NCI-H2107 treated with DMSO at 0.1 percent for 48 hours (cell line): ENCODE measurements around the gene ZCCHC12.
"Not testable (repeated sequence)": the region's sequence is repeated elsewhere in the genome, so short reads cannot be mapped to it uniquely, and the experiment has no call there.

ENCODE experiments used
- DNase-seq: peaks from one replicate; lab custom pipeline; 2025; ENCODE audit not compliant: unreplicated experiment; lab: John Stamatoyannopoulos, UW

Gene ZCCHC12

DNA sequence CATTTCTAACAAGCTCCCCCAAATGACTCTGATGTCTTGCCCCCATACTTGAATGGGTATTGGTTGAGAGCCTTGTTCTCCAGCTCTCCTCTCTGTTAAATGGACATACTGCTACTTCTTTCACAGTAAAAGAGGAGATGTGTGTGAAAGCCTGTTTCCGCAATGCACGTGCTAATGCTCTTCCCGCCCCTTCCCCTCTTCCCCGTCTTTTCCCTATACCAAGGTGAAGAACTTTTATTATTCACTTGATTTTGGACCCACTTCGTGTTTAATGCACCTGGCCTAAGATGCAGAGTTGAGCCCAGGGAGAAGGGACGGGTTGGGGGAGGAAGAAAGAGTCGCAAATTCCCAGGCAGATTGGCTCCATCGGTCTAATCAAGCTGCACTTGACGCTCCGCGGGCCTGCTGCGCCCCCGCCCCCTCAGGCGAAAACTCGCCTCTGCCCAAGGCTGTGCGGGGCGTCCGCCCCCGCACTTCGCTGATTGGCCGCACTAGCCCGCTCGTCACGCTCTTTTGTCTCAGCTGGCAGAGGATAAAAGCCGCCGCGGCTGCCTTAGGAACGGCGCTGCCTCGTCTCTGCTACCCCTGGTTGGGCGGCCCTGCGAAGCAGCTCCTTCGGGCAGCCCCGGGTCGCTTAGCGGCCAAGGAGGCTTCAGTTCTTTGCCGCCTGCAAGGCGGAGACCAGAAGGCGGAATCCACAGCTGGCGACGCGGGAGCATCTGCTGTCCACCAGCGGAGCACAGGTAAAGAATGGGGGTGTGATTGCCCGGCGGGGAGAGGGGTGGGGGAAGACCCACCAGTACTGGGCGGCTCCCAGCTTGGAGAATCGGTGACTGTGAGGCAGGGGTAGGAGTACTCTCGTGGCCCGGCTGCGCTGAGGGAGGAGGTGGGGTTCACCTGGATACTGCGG is at the start of gene ZCCHC12:
ZCCHC12 (plus strand) TSS at position 562 of the 910 bp plus-strand sequence. CDS start 1,421 bp downstream, outside the sequence.
- peak; percentile 37 for DNase-seq

- DNase-seq: no peak
Observed at GRCh38 chrX:118779581-118779980, 44.0 kb upstream of the ZCCHC12 start.

GRCh38 chrX:118780509-118780908 is 43.1 kb upstream of the ZCCHC12 start:
- DNase-seq: no peak

GRCh38 chrX:118780911-118781310 is 42.7 kb upstream of the ZCCHC12 start:
- no peak for DNase-seq

DNA sequence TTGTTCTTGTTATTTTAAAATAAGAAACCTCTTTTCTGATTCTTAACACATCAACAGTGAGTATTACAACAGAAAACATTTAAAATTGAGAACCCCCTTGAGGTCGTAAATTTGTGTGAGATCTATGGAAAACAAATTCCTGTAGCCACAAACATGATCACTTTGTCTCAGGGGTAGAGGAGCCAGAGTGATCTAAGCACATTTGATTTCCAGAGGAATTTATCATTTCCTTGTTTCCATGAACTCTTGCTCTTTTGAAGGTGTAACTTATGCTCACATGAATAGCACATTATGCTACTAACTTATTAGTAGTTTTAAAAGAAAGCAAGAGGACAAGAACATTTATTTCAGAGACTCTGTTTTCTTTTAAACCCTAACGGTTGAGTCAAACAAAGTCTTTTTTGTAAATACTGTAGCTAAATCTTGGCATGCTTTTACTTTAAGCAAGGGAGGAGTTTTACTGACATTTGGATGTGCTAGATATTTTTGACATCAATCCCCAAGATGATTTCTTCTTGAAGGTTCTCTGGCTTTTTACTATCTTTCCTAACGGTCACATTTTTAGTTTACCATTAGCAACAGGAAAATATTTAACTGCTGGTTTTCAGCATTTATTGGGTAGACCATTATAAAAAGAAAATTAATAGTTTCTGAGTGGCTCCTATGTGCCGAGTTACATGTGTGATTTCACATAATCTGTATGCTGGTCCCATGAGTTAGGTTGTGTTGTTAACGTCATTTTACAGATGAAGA is 27.9 kb upstream of the ZCCHC12 start:
- no peak for DNase-seq

GRCh38 chrX:118802857-118803256 is 20.8 kb upstream of the ZCCHC12 start:
- DNase-seq: no peak

- peak; percentile 32 for DNase-seq
Observed at GRCh38 chrX:118807151-118808017, 16.2 kb upstream of the ZCCHC12 start.

DNA sequence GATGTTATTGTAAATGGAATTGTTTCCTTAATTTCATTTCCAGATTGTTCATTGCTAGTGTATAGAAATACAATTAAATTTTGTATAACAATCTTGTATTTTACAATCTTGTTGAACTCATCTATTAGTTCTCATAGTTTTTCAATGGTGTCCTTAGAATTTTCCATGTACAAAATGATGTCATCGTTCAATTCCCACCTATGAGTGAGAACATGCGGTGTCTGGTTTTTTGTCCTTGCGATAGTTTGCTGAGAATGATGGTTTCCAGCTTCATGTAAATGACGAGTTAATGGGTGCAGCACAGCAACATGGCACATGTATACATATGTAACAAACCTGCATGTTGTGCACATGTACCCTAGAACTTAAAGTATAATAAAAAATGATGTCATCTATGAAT is 6.4 kb upstream of the ZCCHC12 start:
- not testable (repeated sequence) for DNase-seq

DNA sequence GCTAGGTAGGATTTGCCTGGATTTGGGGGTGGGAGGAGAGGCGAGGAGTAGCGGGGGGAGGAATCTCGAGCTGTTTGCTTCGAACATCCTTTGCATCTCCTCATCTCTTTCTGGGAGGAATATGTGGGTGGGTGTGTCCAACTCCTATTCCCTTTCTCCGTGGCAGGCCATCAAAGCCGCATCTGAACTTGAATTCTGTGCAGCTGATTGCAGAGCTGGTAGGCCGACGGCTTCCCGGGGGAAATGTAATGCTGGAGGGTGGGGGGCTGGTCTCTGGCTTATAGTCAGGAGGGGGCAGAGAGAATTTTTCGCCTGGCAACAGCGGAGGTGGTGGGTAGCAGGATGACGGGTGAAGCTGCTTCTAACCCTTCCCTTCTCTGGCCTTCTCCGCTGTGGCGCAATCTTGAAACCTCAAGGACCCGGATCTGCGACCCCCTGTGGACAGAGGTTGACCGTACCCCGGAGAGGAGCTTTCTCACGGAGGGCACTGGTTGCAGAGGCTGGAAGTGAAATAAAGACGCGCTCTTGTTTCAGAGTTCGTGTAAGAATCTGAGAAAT is 628 bp downstream of the ZCCHC12 start:
- DNase-seq: no peak

- no peak for DNase-seq
Observed at GRCh38 chrX:118825227-118825626, 1.6 kb downstream of the ZCCHC12 start.

DNA sequence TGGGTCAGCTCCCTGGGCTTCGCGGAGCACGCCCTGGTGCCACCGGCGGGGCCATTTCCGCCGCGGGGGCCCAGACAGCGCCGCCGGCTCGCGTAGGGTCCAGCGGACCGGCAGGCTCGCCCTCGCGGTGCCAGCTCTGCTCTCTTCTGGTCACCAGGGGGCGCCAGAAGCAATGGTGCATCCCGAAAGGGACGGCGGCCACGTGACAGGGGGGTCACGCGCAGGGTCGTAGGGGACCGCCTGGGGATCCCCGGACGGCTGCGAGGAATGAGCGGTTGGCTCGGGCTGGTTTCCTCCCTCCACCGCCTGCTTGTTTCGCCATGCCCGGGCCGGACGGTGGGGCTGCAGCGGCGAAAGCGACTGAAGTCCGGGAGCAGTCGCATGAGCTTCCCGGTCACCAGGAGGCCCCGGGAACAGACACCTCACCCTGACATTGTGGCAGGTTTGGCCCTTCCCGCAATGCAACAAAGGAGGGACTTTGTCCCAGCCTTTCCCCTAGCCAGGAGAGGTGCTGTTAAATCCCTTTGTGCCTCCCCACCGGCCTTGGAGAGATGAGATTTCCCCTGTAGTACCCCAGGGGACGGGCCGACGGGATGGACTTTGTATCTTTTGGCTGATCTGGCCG is 15.8 kb downstream of the ZCCHC12 start:
- DNase-seq: peak; percentile 2

DNA sequence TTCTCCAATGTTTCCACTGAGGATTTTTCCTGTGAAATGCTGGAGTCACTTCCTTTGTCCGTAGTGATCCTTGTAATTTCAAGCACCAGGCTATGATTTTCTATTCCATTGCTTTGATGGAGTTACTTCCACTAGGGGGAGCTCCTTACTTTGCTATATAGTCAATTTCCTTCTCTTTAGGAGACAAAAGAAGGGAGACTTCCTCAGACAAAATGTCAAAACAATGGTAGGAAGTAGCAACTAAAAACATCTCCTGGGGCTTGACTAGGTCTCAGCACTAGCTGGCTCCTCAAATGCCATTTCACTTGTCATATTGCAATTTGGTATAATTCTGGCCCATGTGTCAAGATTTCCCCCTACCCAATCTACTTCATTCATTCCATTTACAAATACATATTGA is 24.1 kb downstream of the ZCCHC12 start:
- peak; percentile 72 for DNase-seq

DNA sequence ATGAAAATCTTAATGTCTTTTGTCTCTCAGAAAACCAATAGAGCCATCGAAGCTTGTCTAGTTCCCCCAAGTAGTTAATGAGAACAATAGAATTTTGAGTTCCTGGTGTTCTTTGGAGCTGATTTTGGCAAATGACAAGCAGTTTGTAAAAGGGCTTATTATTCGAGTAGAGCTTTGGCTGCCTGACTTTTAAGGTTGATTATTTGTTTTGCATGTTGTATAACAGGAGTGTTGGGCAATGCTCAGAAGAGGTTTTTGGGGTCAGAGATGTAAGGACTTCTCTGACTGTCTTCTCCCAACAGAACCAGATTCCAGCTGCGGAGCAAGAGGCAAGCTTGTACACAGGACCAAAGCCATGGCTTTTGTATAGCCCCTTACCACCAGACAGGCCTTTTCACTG is 30.0 kb downstream of the ZCCHC12 start:
- no peak for DNase-seq

GRCh38 chrX:118855681-118856310 is 32.2 kb downstream of the ZCCHC12 start:
- DNase-seq: no peak

- no peak for DNase-seq
Observed at GRCh38 chrX:118857006-118857405, 33.4 kb downstream of the ZCCHC12 start.

- DNase-seq: no peak
Observed at GRCh38 chrX:118861338-118861737, 37.7 kb downstream of the ZCCHC12 start.

DNA sequence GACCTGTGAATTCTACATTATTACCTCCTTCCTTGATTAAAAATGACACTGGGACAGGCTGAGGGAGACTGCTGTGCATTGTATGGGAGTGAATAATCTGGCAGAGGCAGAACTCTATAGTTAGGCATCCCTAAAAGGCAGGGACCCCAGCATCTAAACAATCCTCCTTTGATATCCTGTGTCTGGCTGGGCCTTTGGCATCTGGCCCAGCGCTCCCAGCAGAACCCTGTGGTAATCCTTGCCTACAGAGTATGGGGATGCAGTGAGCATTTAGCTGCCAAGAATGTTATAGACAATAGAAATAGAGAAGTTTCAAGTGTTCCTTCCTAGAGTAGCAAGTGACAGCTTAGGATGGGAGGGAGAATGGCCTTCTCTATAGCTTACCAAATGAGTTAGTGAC is 38.5 kb downstream of the ZCCHC12 start:
- no peak for DNase-seq

- DNase-seq: no peak
Observed at GRCh38 chrX:118862979-118863378, 39.4 kb downstream of the ZCCHC12 start.

DNA sequence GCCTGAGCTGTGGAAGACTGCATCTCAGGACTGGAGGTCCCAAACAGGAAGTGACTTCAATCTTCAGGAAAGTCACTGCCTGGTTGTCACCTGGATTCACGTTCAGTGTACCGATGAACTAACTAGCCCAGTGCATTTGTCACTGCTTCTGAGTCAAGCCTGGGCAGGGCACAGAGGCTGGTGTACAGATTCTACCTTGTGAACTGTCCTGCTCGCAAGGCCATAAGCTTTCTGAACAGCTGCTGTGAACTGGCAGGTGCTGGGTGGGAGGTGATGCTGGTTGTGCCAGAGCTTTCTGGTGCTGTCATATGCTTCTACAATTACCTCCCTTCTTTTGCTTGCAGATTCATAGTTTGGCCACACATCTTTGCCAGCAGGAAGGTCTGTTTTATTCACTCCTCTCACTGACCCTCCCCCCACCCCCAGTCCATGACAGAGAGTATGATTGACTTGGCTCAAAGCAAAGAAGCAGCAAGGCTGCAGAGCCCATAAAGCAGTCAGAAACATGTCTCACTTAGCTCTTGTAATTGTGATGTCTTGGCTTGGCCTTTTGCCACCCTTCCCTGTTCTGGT is 40.5 kb downstream of the ZCCHC12 start:
- DNase-seq: no peak

GRCh38 chrX:118865231-118865630 is 41.6 kb downstream of the ZCCHC12 start:
- DNase-seq: no peak
